H9 (cell line): ENCODE data around the gene ZWILCH. TPM values are rescaled to one million over a fixed set of nuclear protein-coding genes. Genes with fewer than 3 reads are reported as not detected.

Experiments used
- DNase-seq: peaks from one replicate; pipeline ENCODE4 v3.0.0-alpha.2; 2017
- H2AFZ ChIP-seq: one replicate; pipeline ENCODE4 v1.6.1; 2013; ENCODE audit warnings: mild to moderate bottlenecking, low read length, control low read depth, moderate library complexity
- H2AK5ac ChIP-seq: 2 replicates; pipeline ENCODE4 v1.6.1; 2013; ENCODE audit warnings: low read length, control low read depth, mixed read lengths; ENCODE audit not compliant: insufficient read length
- H2BK120ac ChIP-seq: one replicate; pipeline ENCODE4 v1.6.1; 2013; ENCODE audit warnings: low read depth, mild to moderate bottlenecking, low read length, control low read depth, inconsistent platforms; ENCODE audit not compliant: poor library complexity, severe bottlenecking
- H2BK12ac ChIP-seq: 2 replicates; pipeline ENCODE4 v1.6.1; 2013; ENCODE audit warnings: low read length, control low read depth, mixed read lengths, low read depth; ENCODE audit not compliant: insufficient read length
- H2BK15ac ChIP-seq: 2 replicates; pipeline ENCODE4 v1.6.1; 2013; ENCODE audit warnings: low read depth, low read length, control low read depth
- H2BK20ac ChIP-seq: one replicate; pipeline ENCODE4 v1.6.1; 2013; ENCODE audit warnings: low read depth, mild to moderate bottlenecking, low read length, control low read depth, inconsistent platforms; ENCODE audit not compliant: poor library complexity, severe bottlenecking
- H2BK5ac ChIP-seq: 2 replicates; pipeline ENCODE4 v1.6.1; 2013; ENCODE audit warnings: low read length, control low read depth, mixed read lengths; ENCODE audit not compliant: insufficient read length
- H3K14ac ChIP-seq: 2 replicates; pipeline ENCODE4 v1.6.1; 2013; ENCODE audit warnings: low read length, control low read depth; ENCODE audit not compliant: insufficient read depth
- H3K18ac ChIP-seq: 2 replicates; pipeline ENCODE4 v1.6.1; 2013; ENCODE audit warnings: low read depth, mild to moderate bottlenecking, mixed read lengths, low read length, control low read depth; ENCODE audit not compliant: insufficient read length
- H3K23ac ChIP-seq: 2 replicates; pipeline ENCODE4 v1.6.1; 2013; ENCODE audit warnings: low read length, control low read depth, mixed read lengths, low read depth; ENCODE audit not compliant: insufficient read length
- H3K23me2 ChIP-seq: 2 replicates; pipeline ENCODE4 v1.6.1; 2013; ENCODE audit warnings: low read depth, mild to moderate bottlenecking, mixed read lengths, low read length, control low read depth; ENCODE audit not compliant: insufficient read length, poor library complexity, severe bottlenecking
- H3K27ac ChIP-seq: 2 replicates; pipeline ENCODE4 v1.5.1; 2013; ENCODE audit warnings: low read length, control low read depth, mixed read lengths, low read depth; ENCODE audit not compliant: insufficient read length
- H3K27me3 ChIP-seq: 2 replicates; pipeline ENCODE4 v1.6.1; 2013; ENCODE audit warnings: low read length, control low read depth, inconsistent platforms; ENCODE audit not compliant: insufficient read depth
- H3K4ac ChIP-seq: 2 replicates; pipeline ENCODE4 v1.6.1; 2013; ENCODE audit warnings: low read depth, mild to moderate bottlenecking, control low read depth, inconsistent platforms, low read length, moderate library complexity
- H3K4me1 ChIP-seq: 2 replicates; pipeline ENCODE4 v1.6.1; 2013; ENCODE audit warnings: low read length, control low read depth, inconsistent platforms; ENCODE audit not compliant: insufficient read depth
- H3K4me2 ChIP-seq: 2 replicates; pipeline ENCODE4 v1.6.1; 2013; ENCODE audit warnings: low read length, control low read depth, mixed read lengths; ENCODE audit not compliant: insufficient read length, insufficient read depth
- H3K56ac ChIP-seq: 2 replicates; pipeline ENCODE4 v1.6.1; 2013; ENCODE audit warnings: low read depth, mild to moderate bottlenecking, mixed read lengths, low read length, control low read depth; ENCODE audit not compliant: insufficient read length
- H3K79me1 ChIP-seq: 2 replicates; pipeline ENCODE4 v1.6.1; 2013; ENCODE audit warnings: low read depth, mild to moderate bottlenecking, moderate library complexity, low read length, control low read depth, inconsistent platforms; ENCODE audit not compliant: insufficient read depth, poor library complexity, severe bottlenecking
- H3K79me2 ChIP-seq: 2 replicates; pipeline ENCODE4 v1.6.1; 2013; ENCODE audit warnings: low read length, control low read depth, inconsistent platforms; ENCODE audit not compliant: insufficient read depth
- H3K9ac ChIP-seq: 2 replicates; pipeline ENCODE4 v1.6.1; 2013; ENCODE audit warnings: low read length, control low read depth, mixed read lengths; ENCODE audit not compliant: insufficient read length; ENCODE audit errors: extremely low read depth
- H3K9me3 ChIP-seq: one replicate; pipeline ENCODE4 v1.6.1; 2013; ENCODE audit warnings: low read depth, low read length, inconsistent platforms; ENCODE audit not compliant: control insufficient read depth
- H3T11ph ChIP-seq: one replicate; pipeline ENCODE4 v1.6.1; 2013; ENCODE audit warnings: mild to moderate bottlenecking, low read length, control low read depth, inconsistent platforms
- H4K20me1 ChIP-seq: one replicate; pipeline ENCODE4 v1.6.1; 2013; ENCODE audit not compliant: control insufficient read depth, insufficient read length, insufficient read depth
- H4K5ac ChIP-seq: 2 replicates; pipeline ENCODE4 v1.6.1; 2013; ENCODE audit warnings: low read depth, mild to moderate bottlenecking, mixed read lengths, low read length, control low read depth; ENCODE audit not compliant: insufficient read length
- H4K8ac ChIP-seq: replicated peaks from 2 replicates; pipeline ENCODE4 v1.6.1; 2013; ENCODE audit warnings: low read length, control low read depth, mixed read lengths, low read depth; ENCODE audit not compliant: insufficient read length
- H4K91ac ChIP-seq: 2 replicates; pipeline ENCODE4 v1.6.1; 2013; ENCODE audit warnings: low read depth, mild to moderate bottlenecking, moderate library complexity, mixed read lengths, low read length, control low read depth; ENCODE audit not compliant: insufficient read length
- H3K27ac Mint-ChIP-seq, 3 experiments: 2 replicates in 2 of 3; 3 replicates in 1 of 3; pipeline ENCODE4 v1.8.0; 2020 to 2021; ENCODE audit warnings: mixed read lengths in 3 of 3, mild to moderate bottlenecking in 1 of 3, moderate library complexity in 1 of 3
- H3K27me3 Mint-ChIP-seq: 2 replicates; pipeline ENCODE4 v1.8.0; 2021; ENCODE audit warnings: low read depth, mild to moderate bottlenecking, moderate library complexity, mixed read lengths
- H3K36me3 Mint-ChIP-seq, 3 experiments: 2 replicates in 2 of 3; 3 replicates in 1 of 3; pipeline ENCODE4 v1.8.0; 2020 to 2021; ENCODE audit warnings: low read depth in 3 of 3, mixed read lengths in 3 of 3; ENCODE audit not compliant: insufficient read depth in 1 of 3
- H3K4me1 Mint-ChIP-seq, 2 experiments: 2 replicates each; pipeline ENCODE4 v1.8.0; 2020; ENCODE audit warnings: mixed read lengths in 2 of 2
- H3K4me3 Mint-ChIP-seq, 2 experiments: 2 replicates in 1 of 2; 3 replicates in 1 of 2; pipeline ENCODE4 v1.8.0; 2020 to 2021; ENCODE audit warnings: mild to moderate bottlenecking in 2 of 2, mixed read lengths in 2 of 2, moderate library complexity in 1 of 2
- H3K9me3 Mint-ChIP-seq, 2 experiments: 2 replicates in 1 of 2; 3 replicates in 1 of 2; pipeline ENCODE4 v1.8.0; 2020; ENCODE audit warnings: mild to moderate bottlenecking in 2 of 2, mixed read lengths in 2 of 2, moderate library complexity in 1 of 2
- CTCF ChIP-seq: fragments of 200-600 bp; sonication (generic); conservative IDR thresholded peaks from 3 replicates; pipeline ENCODE4 v1.8.0; 2021; ENCODE audit warnings: antibody characterized with exemption, mild to moderate bottlenecking
- WGBS: extraction: QIAGEN DNeasy Blood & Tissue Kit; methylation state at CpG from one replicate; pipeline ENCODE4 v1.1.7; 2013; ENCODE audit warnings: missing lambda C conversion rate, low lambda C conversion rate, mixed read lengths; ENCODE audit not compliant: insufficient read length; ENCODE audit errors: extremely low coverage; 5-methylcytosine and 5-hydroxymethylcytosine counted together
- total RNA-seq: library from RNA; stranded (reverse); gene quantifications from 2 replicates; pipeline ENCODE4 v1.2.1, GENCODE V29; 2021

Gene ZWILCH
- total RNA-seq, 1 experiment from 2014 or later, result 47.2 TPM

- H3K14ac ChIP-seq, result no peak overlapping the region
- Mint-ChIP-seq H3K27ac (no peak overlapping the region), H3K4me1 (peaks cover 35 to 48% of the 10 kb centered on the region in 2 experiments), H3K9me3 (peaks cover 6 to 19% of the 10 kb centered on the region in 2 experiments; a peak in 4 of 5 replicates), H3K4me3 (no peak overlapping the region), H3K27me3 (no peaks in the 10 kb centered on the region), H3K36me3 (peaks cover 26 to 28% (median 27%) of the 10 kb centered on the region in 3 experiments)
- H3K23me2 ChIP-seq, result no peaks in the 10 kb centered on the region
- H3K56ac ChIP-seq, result no peak overlapping the region
- no peak overlapping the region for H2BK12ac ChIP-seq
- H3K4me2 ChIP-seq, result no peak overlapping the region
- peaks cover 2% of the 10 kb centered on the region; the same call in 1 of the 2 replicates for H3K4me1 ChIP-seq
- no peak overlapping the region for H3K9ac ChIP-seq
- no peak overlapping the region for H3K4ac ChIP-seq
- H2BK20ac ChIP-seq, result no peak overlapping the region
- H4K91ac ChIP-seq, result no peak overlapping the region
- no peak overlapping the region for H2AFZ ChIP-seq
- no peak overlapping the region for H3K18ac ChIP-seq
- no peak overlapping the region for H3K27ac ChIP-seq
- no peak overlapping the region for H3T11ph ChIP-seq
- H3K23ac ChIP-seq, result no peak overlapping the region
- H2BK15ac ChIP-seq, result no peak overlapping the region
- H2BK5ac ChIP-seq, result no peak overlapping the region
- no CpG with 5 or more reads among the region's 2 CpGs for WGBS
- no peak overlapping the region for H2AK5ac ChIP-seq
- no peak overlapping the region for H4K5ac ChIP-seq
- no peaks in the 10 kb centered on the region for H3K79me1 ChIP-seq
- TF ChIP-seq CTCF, result no peak
- no peaks in the 10 kb centered on the region for H3K79me2 ChIP-seq
- no peak for DNase-seq
- H2BK120ac ChIP-seq, result no peak overlapping the region
- no peaks in the 10 kb centered on the region for H3K9me3 ChIP-seq
- no peak overlapping the region for H4K8ac ChIP-seq
- no peaks in the 10 kb centered on the region for H4K20me1 ChIP-seq
- no peaks in the 10 kb centered on the region for H3K27me3 ChIP-seq
These were observed 43.2 kb upstream of the ZWILCH start for GRCh38 chr15:66461917-66462316.
